VCaP (cell line): ENCODE data around the gene KCND2.

Experiments
- H3K27ac ChIP-seq: fragments of 450-650 bp; 2 replicates; pipeline ENCODE4 v1.5.1; 2017
- TF ChIP-seq, protein P1 (sequence below): fragments of 450-650 bp; conservative IDR thresholded peaks from 2 replicates; pipeline ENCODE4 v1.5.1; 2017; ENCODE audit warnings: mild to moderate bottlenecking, moderate library complexity

KCND2 gene

DNA sequence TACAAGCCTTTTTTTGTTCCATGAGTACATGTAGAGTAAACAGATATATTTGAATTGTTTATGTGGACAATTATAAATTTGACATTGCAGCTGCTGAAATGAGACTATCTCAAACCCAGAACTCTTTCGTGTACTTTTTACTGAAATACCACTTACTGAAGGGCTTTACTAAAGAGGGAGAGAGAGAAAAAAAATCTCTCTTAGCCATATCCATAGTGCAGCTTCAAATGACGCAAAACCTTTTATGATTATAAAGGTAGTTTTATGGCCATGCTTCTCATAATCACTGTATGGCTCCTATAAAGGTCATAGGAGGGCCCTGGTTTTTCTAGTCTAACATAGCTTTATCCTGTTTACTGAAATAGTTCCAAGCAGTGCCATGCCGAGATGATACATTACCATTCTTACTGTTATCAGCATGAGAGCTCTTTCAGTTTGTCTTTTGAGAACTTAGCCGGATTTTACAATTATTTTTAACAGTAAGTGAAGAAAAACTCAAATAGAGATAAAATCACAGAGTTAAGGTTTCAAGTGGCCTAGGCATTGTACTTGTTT is 35.1 kb downstream of the KCND2 start:
- H3K27ac ChIP-seq = no peak overlapping the region
- TF ChIP-seq, protein P1, sequence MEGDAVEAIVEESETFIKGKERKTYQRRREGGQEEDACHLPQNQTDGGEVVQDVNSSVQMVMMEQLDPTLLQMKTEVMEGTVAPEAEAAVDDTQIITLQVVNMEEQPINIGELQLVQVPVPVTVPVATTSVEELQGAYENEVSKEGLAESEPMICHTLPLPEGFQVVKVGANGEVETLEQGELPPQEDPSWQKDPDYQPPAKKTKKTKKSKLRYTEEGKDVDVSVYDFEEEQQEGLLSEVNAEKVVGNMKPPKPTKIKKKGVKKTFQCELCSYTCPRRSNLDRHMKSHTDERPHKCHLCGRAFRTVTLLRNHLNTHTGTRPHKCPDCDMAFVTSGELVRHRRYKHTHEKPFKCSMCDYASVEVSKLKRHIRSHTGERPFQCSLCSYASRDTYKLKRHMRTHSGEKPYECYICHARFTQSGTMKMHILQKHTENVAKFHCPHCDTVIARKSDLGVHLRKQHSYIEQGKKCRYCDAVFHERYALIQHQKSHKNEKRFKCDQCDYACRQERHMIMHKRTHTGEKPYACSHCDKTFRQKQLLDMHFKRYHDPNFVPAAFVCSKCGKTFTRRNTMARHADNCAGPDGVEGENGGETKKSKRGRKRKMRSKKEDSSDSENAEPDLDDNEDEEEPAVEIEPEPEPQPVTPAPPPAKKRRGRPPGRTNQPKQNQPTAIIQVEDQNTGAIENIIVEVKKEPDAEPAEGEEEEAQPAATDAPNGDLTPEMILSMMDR = no peak

DNA sequence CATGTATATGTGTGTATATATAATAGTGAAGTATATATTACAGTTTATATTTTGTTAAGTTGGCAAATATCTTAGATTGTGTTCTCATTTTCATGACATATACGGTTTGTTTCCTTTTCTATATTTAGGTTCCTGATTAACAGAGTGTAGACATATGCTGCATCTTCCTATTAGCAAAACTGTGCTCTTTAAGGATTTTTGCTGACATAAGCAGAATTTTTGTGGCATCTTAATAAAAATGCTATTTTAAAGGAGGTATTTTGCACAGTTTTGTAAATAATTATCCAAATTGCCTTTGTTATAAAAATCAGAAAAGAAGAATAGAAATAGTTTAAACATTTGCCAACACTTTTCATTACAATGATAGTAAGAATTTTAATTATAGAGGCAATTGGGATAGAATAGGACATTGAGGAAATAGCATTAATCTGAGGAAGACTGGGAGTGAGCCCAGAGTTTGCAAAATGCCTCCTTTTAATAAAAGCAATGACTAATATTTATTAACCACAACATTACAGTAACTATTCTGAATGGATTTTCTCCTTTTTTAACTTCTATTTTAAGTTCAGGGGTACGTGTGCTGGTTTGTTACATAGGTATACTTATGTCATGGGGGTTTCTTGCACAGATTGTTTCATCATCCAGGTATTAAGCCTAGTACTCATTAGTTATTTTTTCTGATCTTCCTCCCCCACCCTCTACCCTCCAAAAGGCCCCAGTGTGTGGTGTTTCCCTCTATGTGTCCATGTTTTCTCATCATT is 38.2 kb downstream of the KCND2 start:
- TF ChIP-seq, protein P1 = no peak
- no peak overlapping the region for H3K27ac ChIP-seq

DNA sequence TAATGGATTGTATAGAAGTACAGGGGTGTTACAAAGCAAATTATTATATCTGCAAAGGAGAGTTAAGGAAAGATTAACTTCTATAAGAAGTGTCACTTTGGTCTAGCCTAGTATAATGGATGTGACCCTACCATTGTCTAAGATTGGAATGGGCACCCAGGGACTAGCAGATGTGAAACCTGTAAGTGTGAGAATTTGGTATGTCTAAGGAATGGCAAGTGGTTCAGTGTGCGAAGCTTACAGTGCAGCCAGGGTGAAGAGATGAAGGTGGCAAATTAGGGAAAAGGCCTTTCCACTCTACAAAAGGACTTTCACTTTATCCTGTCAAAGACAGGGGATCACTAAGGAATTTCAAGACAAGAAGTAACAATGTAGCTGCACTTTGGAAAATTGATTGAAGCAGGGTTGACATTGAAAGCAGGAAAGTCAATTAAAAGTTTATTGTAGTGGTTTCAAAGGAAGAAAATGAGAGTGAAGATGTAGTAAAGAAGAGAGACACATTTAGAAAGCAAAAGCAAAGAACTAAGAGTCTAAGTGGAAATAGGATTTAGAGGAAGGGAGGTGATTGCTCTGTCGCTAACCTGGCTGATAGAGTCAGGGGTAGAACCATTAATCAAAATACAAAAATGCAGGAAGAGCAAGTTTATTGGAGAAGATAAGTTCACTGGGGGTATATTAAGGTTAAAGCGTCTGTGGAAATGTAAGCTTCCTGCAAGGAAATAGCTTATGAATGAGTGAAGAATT is 47.4 kb downstream of the KCND2 start:
- H3K27ac ChIP-seq = no peak overlapping the region
- TF ChIP-seq, protein P1 = no peak

DNA sequence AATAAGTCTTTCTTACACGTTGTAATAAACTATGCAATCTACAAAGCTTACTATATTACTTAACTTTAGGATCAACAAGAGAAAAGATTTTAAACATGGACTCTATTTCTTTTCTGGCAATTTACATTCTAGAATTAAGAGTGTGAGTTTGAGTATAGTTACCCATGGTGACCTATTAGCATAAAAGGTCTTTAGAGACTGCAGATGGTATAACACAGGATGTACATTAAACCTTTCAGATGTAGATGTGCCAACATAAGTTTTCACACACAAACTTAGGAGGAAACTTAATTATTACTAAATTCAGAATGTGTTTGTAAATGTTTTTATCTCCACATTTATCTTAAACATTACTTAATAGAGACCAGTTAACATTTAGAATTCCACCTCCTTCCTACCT is 54.1 kb downstream of the KCND2 start:
- H3K27ac ChIP-seq = no peak overlapping the region
- TF ChIP-seq, protein P1 = no peak

DNA sequence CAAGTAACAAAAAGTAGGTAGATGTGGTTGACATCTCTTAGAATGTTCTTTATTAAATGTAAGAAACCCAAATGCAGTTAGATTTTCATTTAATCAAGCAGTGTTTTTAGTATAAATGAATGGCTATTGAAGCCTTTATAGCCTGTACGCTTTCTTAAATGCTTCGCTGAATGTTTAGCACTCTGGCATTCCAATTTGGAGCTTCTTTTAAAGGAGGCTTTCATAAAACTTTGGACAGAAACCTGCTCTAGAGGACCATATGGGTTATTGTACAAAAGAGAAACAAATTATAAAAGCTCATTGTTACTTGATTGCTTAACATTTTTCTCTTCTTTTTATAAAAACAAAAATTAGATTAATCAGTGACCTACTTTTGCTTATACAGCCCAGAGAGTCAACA is 59.5 kb downstream of the KCND2 start:
- TF ChIP-seq, protein P1 = no peak
- no peak overlapping the region for H3K27ac ChIP-seq

DNA sequence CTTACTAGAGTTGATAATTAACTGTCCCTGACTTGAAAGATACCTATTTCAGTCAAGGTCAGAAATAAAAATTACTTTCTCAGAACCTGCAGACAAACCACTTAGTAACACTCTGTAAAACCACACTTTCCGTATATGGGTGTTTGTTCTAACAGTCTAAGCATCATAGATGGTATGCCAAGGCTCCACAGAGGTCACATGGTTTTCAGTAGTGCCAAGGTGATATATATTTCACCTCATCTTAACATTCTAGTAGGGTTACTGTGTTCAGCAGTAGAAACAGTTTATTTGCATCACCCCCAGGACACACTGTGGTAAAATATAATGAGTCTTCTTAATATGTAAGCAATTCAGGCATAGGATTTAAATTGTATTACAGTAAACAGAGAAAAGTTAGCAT is 61.5 kb downstream of the KCND2 start:
- TF ChIP-seq, protein P1 = no peak
- H3K27ac ChIP-seq = no peak overlapping the region

DNA sequence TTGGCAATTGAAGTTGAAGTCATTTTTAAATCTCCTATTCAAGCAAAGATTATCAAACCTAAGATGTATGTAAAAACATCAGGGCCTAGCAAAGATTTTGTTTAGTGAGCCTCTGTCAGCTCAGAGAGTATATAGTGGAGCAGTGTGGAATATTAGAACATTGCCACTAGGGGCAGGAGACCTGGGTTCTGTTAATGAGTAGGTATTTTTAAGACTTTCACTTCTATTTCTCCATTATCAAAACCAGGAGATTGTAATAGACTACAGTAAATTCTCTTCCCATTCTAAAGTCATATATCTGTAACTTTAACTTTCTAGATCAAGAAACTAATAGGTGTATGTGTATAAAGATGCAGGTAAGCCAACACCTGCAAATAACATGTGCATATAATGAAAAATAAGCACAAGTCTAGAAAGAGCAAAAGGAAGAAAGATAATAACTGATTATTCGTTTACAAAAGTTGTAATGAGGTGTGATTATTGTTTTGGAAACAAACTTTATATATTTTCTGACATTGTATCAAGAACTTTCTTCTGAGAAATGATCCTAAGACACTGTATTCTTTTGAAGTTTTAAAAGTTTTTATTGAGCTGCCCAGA is 64.4 kb downstream of the KCND2 start:
- H3K27ac ChIP-seq = no peak overlapping the region
- TF ChIP-seq, protein P1 = peak; percentile 84
